ENCODE data around the gene KDM4D. TPM values are rescaled to one million over a fixed set of nuclear protein-coding genes. Genes with fewer than 3 reads are reported as not detected.

Gene KDM4D
- total RNA-seq (2022; extraction: Qiagen RNA extraction; ENCODE audit: low read depth), result 0.40 to 0.70 TPM (median 0.47 TPM) in 5 replicates

DNA sequence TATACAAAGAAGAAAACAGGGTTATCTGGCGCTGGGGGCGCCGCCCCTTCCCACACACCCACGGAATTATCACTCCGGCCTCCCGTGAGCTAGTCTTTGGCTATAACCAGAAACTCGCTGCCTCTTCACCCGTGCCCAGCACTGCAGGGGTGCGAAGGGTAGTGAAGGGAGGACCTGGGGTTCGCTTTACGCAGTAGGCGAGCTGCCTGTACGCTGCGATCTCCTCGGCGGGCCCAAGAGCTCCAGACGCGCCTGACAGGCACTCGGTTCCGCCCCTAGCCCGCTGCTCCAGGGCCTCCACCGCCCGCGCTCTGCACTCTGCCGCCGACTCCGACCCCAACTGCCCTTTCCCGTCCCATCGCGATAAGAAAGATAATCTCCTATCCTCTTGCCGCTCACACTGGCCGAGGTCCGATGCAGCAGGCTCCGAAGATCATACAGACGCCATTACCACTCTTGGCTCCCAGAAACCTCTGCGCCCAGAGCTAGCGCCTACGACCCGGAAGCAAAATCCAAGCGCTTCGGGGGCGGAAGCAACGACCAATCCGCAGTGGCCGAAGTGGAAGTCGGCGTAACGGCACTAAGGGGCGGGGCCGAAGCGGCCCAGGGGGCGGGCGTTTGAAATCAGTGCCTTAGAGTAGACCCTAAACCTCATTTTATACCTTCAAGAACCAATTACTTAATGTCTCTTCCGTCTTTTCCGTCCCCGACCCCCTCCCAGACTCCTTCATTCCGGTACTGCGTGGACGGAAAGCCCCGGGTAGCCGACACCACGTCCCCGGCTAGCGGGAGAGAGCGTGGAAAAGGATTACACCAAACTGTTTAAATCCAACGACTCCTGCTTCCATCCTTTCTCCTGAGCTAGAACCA is at the start of gene KDM4D, which contains the start of gene CWC15:
KDM4D (plus strand) TSS at position 611 of the 870 bp plus-strand sequence. CDS start 23,664 bp downstream, outside the sequence.
CWC15 (minus strand) TSS at position 458 of the 870 bp plus-strand sequence. CDS start 1,371 bp downstream, outside the sequence.

DNA sequence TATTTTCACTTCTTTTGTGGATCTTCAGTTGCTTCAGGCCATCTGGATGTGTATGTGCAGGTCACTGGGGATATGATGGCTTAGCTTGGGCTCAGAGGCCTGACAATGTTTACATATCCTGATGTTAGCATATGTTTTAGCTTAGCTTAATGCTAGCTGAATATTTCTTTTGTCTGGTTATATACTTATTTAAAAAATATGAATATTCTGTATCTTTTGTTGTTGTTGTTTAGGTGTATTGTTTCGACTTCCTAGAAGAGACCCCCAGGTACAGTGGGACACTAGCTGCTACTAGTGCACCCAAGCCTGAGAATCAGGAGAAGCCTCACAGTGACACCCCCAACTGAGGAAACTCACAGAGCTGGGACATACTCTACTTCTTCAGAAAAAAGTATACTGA is 51.4 kb downstream of the KDM4D start, which contains the start of gene KDM4E:
KDM4E (plus strand) TSS at position 301 of the 400 bp plus-strand sequence. CDS start 300 bp downstream, outside the sequence.

Other genes starting within 250 kb of the KDM4D start
- 9.1 to 11.7 TPM (median 10.8 TPM) in 5 replicates for gene AMOTL1, start 205.4 kb upstream of the KDM4D start, total RNA-seq (2022; extraction: Qiagen RNA extraction; ENCODE audit: low read depth)
- gene CWC15, start 153 bp upstream of the KDM4D start, total RNA-seq (2022; extraction: Qiagen RNA extraction; ENCODE audit: low read depth), result 29.3 to 35.1 TPM (median 29.7 TPM) in 5 replicates
- gene KDM4E, start 51.5 kb downstream of the KDM4D start, total RNA-seq (2022; extraction: Qiagen RNA extraction; ENCODE audit: low read depth), result not detected in 5 replicates
- gene KDM4F, start 75.7 kb downstream of the KDM4D start, total RNA-seq (2022; extraction: Qiagen RNA extraction; ENCODE audit: low read depth), result not detected in 5 replicates
- gene SRSF8, start 93.2 kb downstream of the KDM4D start, total RNA-seq (2022; extraction: Qiagen RNA extraction; ENCODE audit: low read depth), result 19.0 to 22.6 TPM (median 20.2 TPM) in 5 replicates
- 13.1 to 17.6 TPM (median 15.2 TPM) in 5 replicates for gene ENDOD1, start 116.1 kb downstream of the KDM4D start, total RNA-seq (2022; extraction: Qiagen RNA extraction; ENCODE audit: low read depth)